ENCODE data around the gene HM13. TPM values are rescaled to one million over a fixed set of nuclear protein-coding genes. Genes with fewer than 3 reads are reported as not detected.

Gene HM13
- total and polyA plus RNA-seq, 9 of the 15 experiments (the other 6 are each of a cell fraction or from before 2014, with no cell fraction given), result 7.7 to 136 (median 74.5) TPM

DNA sequence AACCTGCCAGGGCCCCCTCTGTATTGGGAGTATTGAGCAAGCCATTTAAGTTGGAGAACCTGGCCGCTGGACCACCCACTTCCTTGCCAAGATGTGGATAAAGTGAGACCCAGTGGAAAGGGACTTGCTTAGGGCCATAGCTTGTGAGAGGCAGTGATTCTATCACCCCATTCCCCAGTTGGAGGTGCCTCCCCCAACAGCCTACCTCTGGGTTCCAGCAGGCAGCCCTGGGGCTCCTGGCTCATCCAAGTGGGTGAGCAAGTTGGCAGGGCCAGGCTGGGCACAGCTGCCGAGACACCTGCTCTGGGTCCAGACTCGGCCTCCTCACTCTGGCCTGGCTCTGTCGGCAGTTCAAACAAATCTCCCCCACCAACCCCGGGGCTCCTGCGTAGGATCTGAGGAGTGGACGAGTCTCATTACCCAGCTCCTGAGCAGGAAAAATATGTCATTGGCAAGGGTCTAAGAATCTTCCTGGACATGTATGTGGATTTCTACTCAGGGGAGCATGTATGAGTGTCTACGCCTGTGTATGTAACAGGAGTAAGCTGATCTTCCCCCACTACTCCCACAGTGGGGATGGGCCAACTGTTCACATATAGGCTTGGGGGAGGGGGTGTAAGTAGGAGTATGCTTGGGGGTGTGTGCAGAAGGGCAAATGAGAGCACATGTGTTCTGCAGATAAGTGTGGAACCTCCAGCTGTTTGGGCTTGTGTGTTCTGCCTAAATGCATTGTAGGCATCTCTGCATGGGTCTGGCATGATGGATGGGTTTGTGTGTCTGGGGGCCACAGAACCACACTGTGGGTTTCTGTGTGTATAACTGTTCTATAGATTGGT is 92.8 kb downstream of the HM13 start (continued):
- TF ChIP-seq RBM25 (IDR thresholded peaks at IDR 0.05; ENCODE audit: low read depth, low read length, severe bottlenecking), result no peak
- TF ChIP-seq CC2D1A (IDR thresholded peaks at IDR 0.05), result peak; percentile 56; the same call in 1 of the 2 replicates
- TF ChIP-seq RBM14 (IDR thresholded peaks at IDR 0.05; ENCODE audit: borderline replicate concordance, insufficient read depth, low read depth, low read length), result no peak
- TF ChIP-seq HDAC3 (IDR thresholded peaks at IDR 0.05; ENCODE audit: borderline replicate concordance, partially characterized antibody), result peak; percentile 80
- no peak for TF ChIP-seq ZNF79 (CRISPR knock-in tag; IDR thresholded peaks at IDR 0.05; ENCODE audit: low read depth)
- TF ChIP-seq KAT8 (IDR thresholded peaks at IDR 0.05; ENCODE audit: low read depth), result no peak
- TF ChIP-seq NR1H2 (CRISPR knock-in tag; IDR thresholded peaks at IDR 0.05), result no peak
- TF ChIP-seq, protein P1, sequence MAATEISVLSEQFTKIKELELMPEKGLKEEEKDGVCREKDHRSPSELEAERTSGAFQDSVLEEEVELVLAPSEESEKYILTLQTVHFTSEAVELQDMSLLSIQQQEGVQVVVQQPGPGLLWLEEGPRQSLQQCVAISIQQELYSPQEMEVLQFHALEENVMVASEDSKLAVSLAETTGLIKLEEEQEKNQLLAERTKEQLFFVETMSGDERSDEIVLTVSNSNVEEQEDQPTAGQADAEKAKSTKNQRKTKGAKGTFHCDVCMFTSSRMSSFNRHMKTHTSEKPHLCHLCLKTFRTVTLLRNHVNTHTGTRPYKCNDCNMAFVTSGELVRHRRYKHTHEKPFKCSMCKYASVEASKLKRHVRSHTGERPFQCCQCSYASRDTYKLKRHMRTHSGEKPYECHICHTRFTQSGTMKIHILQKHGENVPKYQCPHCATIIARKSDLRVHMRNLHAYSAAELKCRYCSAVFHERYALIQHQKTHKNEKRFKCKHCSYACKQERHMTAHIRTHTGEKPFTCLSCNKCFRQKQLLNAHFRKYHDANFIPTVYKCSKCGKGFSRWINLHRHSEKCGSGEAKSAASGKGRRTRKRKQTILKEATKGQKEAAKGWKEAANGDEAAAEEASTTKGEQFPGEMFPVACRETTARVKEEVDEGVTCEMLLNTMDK (IDR thresholded peaks at IDR 0.05; ENCODE audit: borderline replicate concordance, insufficient read depth, low read depth, low read length, poor library complexity, severe bottlenecking), result no peak
- no peak for TF ChIP-seq ZNF253 (CRISPR knock-in tag; conservative IDR thresholded peaks at IDR 0.05)
- TF ChIP-seq, protein P2, sequence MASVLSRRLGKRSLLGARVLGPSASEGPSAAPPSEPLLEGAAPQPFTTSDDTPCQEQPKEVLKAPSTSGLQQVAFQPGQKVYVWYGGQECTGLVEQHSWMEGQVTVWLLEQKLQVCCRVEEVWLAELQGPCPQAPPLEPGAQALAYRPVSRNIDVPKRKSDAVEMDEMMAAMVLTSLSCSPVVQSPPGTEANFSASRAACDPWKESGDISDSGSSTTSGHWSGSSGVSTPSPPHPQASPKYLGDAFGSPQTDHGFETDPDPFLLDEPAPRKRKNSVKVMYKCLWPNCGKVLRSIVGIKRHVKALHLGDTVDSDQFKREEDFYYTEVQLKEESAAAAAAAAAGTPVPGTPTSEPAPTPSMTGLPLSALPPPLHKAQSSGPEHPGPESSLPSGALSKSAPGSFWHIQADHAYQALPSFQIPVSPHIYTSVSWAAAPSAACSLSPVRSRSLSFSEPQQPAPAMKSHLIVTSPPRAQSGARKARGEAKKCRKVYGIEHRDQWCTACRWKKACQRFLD (CRISPR knock-in tag; IDR thresholded peaks at IDR 0.05), result no peak
- TF ChIP-seq, protein P3, sequence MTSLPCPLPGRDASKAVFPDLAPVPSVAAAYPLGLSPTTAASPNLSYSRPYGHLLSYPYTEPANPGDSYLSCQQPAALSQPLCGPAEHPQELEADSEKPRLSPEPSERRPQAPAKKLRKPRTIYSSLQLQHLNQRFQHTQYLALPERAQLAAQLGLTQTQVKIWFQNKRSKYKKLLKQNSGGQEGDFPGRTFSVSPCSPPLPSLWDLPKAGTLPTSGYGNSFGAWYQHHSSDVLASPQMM (CRISPR knock-in tag; IDR thresholded peaks at IDR 0.05), result no peak
- TF ChIP-seq, protein P4, sequence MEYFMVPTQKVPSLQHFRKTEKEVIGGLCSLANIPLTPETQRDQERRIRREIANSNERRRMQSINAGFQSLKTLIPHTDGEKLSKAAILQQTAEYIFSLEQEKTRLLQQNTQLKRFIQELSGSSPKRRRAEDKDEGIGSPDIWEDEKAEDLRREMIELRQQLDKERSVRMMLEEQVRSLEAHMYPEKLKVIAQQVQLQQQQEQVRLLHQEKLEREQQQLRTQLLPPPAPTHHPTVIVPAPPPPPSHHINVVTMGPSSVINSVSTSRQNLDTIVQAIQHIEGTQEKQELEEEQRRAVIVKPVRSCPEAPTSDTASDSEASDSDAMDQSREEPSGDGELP (CRISPR knock-in tag; IDR thresholded peaks at IDR 0.05; ENCODE audit: borderline replicate concordance), result peak; percentile 99
- TF ChIP-seq ZNF384 (IDR thresholded peaks at IDR 0.05; ENCODE audit: low read depth, low read length), result no peak
- TF ChIP-seq XRCC5 (IDR thresholded peaks at IDR 0.05; ENCODE audit: low read depth, low read length), result peak; percentile 34; the same call in 1 of the 2 replicates
- no peak for TF ChIP-seq SIN3B (IDR thresholded peaks at IDR 0.05; ENCODE audit: low read depth)
- TF ChIP-seq TBL1XR1 (IDR thresholded peaks at IDR 0.05; ENCODE audit: low read length in 2 of 2), result peak; percentile 83 to 89
- TF ChIP-seq, protein P5, sequence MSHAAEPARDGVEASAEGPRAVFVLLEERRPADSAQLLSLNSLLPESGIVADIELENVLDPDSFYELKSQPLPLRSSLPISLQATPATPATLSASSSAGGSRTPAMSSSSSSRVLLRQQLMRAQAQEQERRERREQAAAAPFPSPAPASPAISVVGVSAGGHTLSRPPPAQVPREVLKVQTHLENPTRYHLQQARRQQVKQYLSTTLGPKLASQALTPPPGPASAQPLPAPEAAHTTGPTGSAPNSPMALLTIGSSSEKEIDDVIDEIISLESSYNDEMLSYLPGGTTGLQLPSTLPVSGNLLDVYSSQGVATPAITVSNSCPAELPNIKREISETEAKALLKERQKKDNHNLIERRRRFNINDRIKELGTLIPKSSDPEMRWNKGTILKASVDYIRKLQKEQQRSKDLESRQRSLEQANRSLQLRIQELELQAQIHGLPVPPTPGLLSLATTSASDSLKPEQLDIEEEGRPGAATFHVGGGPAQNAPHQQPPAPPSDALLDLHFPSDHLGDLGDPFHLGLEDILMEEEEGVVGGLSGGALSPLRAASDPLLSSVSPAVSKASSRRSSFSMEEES (CRISPR knock-in tag; IDR thresholded peaks at IDR 0.05), result no peak; the same call in 1 of the 2 replicates
- peak; percentile 81 to 86 for TF ChIP-seq TRIM24 (IDR thresholded peaks at IDR 0.05)
- TF ChIP-seq IFI16 (CRISPR knock-in tag; IDR thresholded peaks at IDR 0.05), result no peak
- peak; percentile 90 for TF ChIP-seq TCF3 (CRISPR knock-in tag; IDR thresholded peaks at IDR 0.05)
